HK-2 (cell line): ENCODE results near the gene SLIT3.
A peak's percentile ranks its signal among the peaks of the same experiment; 100 is the strongest.

ENCODE experiments used
- DNase-seq: peaks from one replicate; pipeline ENCODE4 v3.0.0-alpha.2; 2018; ENCODE audit not compliant: unreplicated experiment

The SLIT3 gene

DNA sequence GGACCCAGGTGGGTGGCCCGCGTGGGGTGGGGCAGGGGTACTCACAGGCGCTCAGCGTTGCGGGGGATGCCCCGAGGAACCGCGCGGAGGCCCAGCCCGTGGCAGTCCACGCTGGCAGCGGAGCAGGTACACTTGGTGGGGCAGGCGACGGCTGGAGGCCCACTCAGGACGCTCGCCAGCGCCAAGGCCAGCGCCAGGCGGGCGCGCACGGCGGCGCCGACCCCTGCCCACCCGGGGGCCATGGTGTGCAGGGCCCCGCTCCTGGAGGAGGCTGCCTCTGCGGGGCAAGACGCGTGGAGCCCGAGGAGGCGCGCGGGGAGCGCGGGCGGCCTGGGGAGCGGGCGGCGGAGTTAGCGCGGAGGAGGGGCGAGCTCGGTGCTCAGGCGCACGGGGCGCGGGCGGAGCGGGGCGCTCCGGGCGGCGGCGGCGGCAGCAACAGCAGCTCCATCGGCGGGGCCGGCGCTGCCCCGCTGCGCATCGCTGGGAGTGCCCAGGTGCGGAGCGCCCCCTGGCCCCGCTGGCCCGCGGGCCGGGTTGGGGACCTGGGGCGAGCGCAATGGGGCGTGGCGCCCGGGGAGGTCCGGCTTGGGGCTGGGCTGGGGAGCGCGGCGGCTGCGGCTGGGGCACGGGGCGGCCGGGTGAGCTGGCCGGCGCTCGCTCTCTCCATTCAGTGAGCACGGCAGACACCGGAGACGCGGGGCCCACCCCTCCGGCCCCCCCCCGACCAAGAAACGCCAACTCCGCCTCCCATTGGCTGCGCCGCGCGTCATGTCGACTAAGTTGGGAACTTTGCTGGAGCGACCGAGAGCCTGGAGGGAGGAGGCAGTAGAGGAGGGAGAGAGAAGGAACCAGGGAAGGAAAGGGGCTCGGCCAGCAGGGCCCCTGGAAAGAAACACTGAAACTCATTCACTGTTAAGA lies at the start of gene SLIT3:
SLIT3 (minus strand) TSS at position 672 of the 918 bp plus-strand sequence; CDS start at position 242, 430 bp downstream.
- peak; percentile 82 for DNase-seq

- peak; percentile 29 for DNase-seq
Measured at GRCh38 chr5:169350016-169350415, 49.1 kb upstream of the SLIT3 start.

DNA sequence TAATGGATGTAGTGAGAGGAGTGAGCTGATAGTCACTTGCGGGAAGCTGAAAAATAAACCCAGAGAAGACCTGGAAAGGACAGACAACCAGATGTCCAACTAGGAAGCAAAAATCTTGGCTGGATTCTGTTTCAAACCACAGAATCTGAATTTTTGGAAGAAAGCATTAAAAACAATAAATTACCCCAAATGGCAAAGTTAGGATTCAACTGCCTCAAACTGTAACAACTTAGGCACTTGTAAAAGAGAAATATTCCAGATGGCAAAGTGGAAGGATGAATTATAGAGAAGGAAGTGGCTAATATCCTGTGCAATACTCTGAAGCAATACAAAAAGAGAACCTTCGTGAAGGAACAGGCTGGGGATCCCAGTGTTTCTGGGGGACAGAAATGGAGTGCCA lies 46.8 kb upstream of the SLIT3 start:
- DNase-seq: no peak

- no peak for DNase-seq
Measured at GRCh38 chr5:169344629-169345028, 43.7 kb upstream of the SLIT3 start.

GRCh38 chr5:169343766-169344165 lies 42.8 kb upstream of the SLIT3 start:
- DNase-seq: no peak

DNA sequence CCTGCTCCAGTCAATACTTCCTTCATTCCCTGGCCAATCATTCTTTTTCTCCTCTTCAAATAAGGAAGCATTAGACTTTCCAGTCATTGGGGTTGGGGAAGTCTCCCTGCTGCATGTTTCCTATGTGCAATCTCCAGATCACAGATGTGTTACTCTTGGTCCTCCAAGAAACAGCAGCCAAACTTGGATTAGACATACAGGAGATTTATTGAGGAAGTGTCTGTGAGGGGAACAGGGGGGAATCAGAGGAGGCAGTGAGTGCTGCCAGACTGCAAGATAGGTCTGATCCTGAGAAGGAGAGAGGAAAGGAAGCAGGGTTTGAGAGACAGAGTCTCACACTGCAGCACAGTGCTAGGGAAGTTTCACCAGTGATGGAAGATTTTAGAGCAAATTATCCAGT lies 40.6 kb upstream of the SLIT3 start:
- no peak for DNase-seq

DNA sequence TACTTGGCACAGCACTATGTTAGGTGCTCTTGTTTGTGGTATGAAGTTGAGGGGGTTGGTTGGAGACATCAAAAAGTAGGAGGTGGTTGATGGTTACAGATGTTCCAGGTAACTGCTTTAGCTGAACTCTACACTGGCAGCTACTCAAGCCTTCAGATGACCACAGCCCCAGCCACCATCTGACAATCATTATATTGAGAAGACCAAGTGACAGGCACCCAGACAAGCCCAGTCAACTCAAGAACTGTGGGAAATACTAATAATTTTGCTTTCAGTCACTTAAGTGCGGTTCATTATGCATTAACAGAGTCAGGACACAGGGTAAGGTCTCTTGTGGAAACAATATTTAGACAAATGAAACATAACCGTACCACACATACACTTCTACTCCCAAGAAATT lies 38.9 kb upstream of the SLIT3 start:
- DNase-seq: no peak

DNA sequence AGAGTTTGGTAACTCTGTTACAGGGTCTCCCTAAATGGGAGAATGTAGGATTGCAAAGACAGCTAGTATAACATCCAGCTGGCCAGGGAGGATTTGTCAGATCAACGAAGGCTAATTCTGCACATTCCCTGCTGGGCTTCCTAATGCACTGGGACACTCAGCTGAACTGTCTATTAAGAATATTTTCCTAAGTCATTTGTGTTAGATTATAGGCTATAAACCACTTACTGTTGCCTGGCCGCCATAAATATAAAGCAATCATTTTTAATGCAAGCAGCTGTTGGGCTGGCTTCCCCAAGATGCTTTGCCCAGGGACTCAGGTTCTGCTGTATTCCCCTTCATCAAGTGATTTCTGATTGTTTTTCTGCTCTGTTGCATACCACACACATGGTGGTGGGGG lies 35.3 kb upstream of the SLIT3 start:
- DNase-seq: no peak

- DNase-seq: no peak
Measured at GRCh38 chr5:169335806-169336205, 34.9 kb upstream of the SLIT3 start.

GRCh38 chr5:169333518-169333917 lies 32.6 kb upstream of the SLIT3 start:
- DNase-seq: no peak

DNA sequence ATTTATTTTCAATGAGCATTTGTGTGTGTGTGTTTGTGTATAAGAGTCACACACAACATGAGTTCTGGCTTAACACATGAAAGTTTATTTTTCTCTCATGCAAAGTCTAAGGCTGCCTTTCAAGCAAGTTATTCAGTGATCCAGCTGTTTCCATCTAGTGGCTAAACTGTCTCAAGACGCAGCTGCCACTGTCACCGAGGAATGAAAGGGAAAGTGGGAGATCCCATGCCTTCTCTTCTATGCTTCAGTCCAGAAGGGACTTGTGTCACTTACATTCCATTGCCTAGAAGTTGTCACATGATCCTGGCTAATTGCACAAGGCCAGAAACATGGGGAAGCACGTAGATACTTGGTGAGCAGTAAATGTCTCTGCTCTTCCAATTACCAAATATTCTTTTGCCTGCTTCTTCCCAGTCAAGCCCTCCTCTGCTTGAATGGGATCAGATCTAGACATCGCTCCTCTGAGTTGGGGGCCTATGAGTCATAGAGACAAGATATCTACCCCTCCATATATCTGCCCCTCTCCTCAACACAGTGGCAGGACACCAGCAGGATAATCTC lies 30.4 kb upstream of the SLIT3 start:
- no peak for DNase-seq

DNA sequence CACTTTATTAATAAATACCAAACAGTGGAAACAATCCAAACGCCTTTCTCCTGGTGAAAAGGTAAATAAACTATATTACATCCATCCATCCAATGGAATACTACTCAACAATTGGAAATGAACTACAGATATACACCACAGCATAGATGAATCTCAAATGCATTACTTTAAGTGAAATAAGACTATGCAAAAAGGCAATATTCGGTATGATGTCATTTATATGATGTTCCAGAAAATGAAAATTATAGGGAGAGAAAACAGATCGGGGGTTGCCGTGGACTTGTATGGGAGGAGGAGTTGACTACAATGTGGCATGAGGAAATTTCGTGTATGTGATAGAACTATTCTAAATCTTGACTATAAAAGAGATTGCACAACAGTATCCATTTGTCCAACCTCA lies 27.5 kb upstream of the SLIT3 start:
- no peak for DNase-seq

DNA sequence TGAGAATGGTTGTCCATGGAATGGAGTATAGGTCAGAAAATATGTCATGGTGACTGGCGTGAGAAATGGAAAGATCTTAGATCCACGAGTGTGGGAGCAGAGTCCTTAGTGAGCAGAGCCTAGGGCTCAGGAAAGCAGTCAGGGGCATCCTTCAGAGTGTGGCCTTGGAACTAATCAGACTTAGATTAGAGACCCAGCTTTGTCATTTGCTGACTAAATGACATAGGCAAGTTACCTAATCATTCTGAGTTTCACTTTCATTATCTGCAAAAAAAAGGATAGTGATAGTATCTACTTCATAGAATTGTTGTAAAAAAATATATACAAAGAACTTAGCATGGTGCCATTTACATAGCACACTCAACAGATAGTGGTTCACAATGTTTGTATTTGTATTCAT lies 24.3 kb upstream of the SLIT3 start:
- no peak for DNase-seq

GRCh38 chr5:169318556-169318955 lies 17.6 kb upstream of the SLIT3 start:
- no peak for DNase-seq

GRCh38 chr5:169307646-169308045 lies 6.7 kb upstream of the SLIT3 start:
- DNase-seq: no peak

DNA sequence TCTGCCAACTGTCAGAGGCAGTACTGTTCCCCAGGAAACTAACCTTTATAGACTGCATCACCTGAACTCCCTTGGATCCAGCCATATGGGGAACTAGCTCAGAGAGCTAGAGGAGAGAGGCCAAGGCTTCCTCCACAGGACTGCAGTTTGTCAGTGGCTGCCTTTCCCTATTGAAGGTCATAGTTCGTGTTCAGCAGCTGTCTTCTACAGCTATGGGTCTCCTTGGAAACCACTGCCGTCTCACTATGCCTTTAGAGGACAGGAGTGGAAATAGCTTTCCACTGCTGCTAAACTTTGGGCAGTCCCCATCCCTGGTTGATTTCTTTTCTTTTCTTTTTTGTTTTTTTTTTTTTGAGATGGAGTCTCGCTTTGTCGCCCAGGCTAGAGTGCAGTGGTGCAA lies 4.4 kb upstream of the SLIT3 start:
- DNase-seq: no peak

GRCh38 chr5:169304175-169304574 lies 3.2 kb upstream of the SLIT3 start:
- no peak for DNase-seq

- no peak for DNase-seq
Measured at GRCh38 chr5:169303119-169303515, 2.2 kb upstream of the SLIT3 start.

GRCh38 chr5:169302491-169303118 lies 1.7 kb upstream of the SLIT3 start:
- DNase-seq: peak; percentile 59

GRCh38 chr5:169301986-169302385 lies 1.0 kb upstream of the SLIT3 start:
- DNase-seq: no peak

DNA sequence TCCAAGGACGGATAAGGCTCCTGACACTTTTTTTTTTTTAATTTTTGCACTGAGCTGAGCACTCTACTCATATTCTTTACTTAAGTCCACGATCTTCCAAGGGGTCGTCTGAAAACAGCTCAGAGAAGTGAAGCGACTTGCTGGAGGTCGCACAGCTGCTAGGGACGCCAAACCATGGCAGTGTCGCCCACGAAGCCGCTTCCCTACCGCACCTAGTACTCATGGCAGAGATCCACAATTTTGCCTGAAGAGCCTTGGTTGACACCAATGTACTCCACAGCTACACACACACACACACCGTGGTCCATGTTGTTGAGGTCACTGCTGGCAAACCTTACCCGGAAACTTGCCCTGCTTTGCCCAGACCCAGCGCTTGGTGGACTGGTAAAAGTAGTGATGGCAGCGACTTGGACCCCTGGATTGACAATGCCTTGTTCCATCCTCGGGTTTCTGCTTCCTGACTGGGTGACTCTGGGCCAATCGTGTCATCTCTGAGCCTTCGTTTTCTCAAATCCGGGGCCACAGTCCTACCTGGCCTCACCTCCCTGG lies 521 bp upstream of the SLIT3 start:
- DNase-seq: no peak

- no peak for DNase-seq
Measured at GRCh38 chr5:169299663-169300467, 1.1 kb downstream of the SLIT3 start.
